NB4 (cell line): ENCODE measurements around the gene DUOX1.

Source experiments
- CTCF ChIP-seq: IDR thresholded peaks from one replicate; pipeline ENCODE4 v1.5.1; 2012; ENCODE audit warnings: low read depth, low read length
- POLR2A ChIP-seq: IDR thresholded peaks from 2 replicates; pipeline ENCODE4 v1.6.1; 2011; ENCODE audit warnings: mild to moderate bottlenecking; ENCODE audit not compliant: insufficient read length; ENCODE audit errors: extremely low read depth

- TF ChIP-seq POLR2A = no peak
- no peak for TF ChIP-seq CTCF
Measured at GRCh38 chr15:45111390-45112142, 18.2 kb upstream of the DUOX1 start.
